Thyroid gland (tissue), 4 donors: ENCODE data around the gene RYR2.

ENCODE experiments used
- POLR2A ChIP-seq, 2 donors: fragments of 450-650 bp; IDR thresholded peaks; one replicate each; pipeline ENCODE4 v1.6.1; 2017; ENCODE audit warnings: antibody characterized with exemption in 2 of 2, mild to moderate bottlenecking in 2 of 2, moderate library complexity in 1 of 2
- TF ChIP-seq, protein P1 (sequence below), 6 experiments: fragments of 200-600 bp in 3 of 6; fragments of 450-650 bp in 3 of 6; sonication (generic) in 3 of 6; IDR thresholded peaks; one replicate each; pipeline ENCODE4 v1.5.1; 2016 to 2019; ENCODE audit warnings: antibody characterized with exemption in 6 of 6, mild to moderate bottlenecking in 2 of 6, inconsistent platforms in 1 of 6, moderate library complexity in 1 of 6

DNA sequence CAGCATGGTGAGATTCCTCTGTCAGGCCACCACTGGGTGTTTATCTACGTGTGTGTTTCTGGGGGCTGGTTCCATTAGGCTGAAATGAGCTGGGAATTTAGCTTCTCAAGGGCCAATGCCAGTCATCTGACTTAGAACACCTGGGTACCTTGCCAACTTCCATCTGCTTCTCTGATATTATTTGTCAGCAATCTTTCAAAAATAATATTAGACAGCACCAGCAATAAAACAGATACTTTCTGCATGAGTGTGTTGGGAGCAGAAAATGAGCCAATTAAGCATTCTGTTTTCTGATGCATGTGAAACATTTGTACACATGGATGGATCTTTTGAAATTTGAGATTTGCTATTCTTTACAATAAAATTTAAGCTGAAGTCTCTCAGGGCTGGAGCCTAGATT lies 124.1 kb downstream of the RYR2 start:
- TF ChIP-seq, protein P1, sequence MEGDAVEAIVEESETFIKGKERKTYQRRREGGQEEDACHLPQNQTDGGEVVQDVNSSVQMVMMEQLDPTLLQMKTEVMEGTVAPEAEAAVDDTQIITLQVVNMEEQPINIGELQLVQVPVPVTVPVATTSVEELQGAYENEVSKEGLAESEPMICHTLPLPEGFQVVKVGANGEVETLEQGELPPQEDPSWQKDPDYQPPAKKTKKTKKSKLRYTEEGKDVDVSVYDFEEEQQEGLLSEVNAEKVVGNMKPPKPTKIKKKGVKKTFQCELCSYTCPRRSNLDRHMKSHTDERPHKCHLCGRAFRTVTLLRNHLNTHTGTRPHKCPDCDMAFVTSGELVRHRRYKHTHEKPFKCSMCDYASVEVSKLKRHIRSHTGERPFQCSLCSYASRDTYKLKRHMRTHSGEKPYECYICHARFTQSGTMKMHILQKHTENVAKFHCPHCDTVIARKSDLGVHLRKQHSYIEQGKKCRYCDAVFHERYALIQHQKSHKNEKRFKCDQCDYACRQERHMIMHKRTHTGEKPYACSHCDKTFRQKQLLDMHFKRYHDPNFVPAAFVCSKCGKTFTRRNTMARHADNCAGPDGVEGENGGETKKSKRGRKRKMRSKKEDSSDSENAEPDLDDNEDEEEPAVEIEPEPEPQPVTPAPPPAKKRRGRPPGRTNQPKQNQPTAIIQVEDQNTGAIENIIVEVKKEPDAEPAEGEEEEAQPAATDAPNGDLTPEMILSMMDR (IDR thresholded peaks at IDR 0.05): no peak
- TF ChIP-seq POLR2A (IDR thresholded peaks at IDR 0.05): no peak
